LNCAP (cell line): ENCODE results near the gene ERP27.

ENCODE experiments used
- TF ChIP-seq, protein P1 (sequence below): fragments of 450-650 bp; IDR thresholded peaks from 2 replicates; pipeline ENCODE4 v1.5.1; 2017; ENCODE audit warnings: mild to moderate bottlenecking

The ERP27 gene

GRCh38 chr12:14964406-14964805 lies 26.1 kb upstream of the ERP27 start:
- TF ChIP-seq, protein P1, sequence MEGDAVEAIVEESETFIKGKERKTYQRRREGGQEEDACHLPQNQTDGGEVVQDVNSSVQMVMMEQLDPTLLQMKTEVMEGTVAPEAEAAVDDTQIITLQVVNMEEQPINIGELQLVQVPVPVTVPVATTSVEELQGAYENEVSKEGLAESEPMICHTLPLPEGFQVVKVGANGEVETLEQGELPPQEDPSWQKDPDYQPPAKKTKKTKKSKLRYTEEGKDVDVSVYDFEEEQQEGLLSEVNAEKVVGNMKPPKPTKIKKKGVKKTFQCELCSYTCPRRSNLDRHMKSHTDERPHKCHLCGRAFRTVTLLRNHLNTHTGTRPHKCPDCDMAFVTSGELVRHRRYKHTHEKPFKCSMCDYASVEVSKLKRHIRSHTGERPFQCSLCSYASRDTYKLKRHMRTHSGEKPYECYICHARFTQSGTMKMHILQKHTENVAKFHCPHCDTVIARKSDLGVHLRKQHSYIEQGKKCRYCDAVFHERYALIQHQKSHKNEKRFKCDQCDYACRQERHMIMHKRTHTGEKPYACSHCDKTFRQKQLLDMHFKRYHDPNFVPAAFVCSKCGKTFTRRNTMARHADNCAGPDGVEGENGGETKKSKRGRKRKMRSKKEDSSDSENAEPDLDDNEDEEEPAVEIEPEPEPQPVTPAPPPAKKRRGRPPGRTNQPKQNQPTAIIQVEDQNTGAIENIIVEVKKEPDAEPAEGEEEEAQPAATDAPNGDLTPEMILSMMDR, result no peak

- TF ChIP-seq, protein P1, result no peak
Measured at GRCh38 chr12:14963520-14963919, 25.2 kb upstream of the ERP27 start.

DNA sequence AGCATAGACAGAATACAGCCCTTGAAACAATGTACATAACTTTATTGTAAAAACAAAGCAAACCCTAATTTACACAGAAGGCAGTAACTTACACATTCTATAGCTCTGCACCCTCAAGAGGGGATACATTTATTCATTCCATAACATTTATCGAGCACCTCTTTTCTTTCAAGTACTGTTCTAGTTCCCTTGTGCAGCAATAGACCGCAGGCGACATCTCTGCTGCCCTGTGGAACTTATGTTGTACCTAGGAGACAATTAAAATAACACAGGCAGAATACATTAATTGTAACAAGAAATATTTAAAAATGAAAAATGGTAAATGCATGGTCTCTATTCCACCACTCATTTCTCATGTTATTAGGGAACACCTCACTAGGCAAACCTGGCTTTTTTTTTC lies 24.5 kb upstream of the ERP27 start:
- TF ChIP-seq, protein P1, result no peak

DNA sequence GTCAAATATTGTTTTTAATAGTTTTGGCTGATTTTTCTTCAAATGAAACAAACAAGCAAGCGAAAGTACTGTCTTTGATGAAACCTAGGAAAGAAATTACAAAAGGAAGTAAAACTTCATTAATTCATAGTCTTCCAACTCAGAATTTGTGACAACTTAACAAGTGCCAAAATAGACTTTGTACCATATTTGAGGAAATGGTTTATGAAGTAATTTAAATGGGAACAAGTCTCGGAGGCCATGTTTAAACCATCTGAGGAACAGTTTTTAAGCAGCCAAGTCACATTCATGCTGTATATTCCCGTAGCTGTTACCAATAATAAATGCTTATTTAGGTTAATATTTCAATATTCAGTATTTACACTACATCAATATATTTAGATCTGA lies 23.8 kb upstream of the ERP27 start:
- TF ChIP-seq, protein P1, result no peak

- TF ChIP-seq, protein P1, result no peak
Measured at GRCh38 chr12:14961466-14962152, 23.3 kb upstream of the ERP27 start, which contains the start of gene ARHGDIB. Gene ARHGDIB, minus strand, starts transcription at chr12:14961601. Its CDS starts 10,889 bp downstream, at chr12:14950712.

DNA sequence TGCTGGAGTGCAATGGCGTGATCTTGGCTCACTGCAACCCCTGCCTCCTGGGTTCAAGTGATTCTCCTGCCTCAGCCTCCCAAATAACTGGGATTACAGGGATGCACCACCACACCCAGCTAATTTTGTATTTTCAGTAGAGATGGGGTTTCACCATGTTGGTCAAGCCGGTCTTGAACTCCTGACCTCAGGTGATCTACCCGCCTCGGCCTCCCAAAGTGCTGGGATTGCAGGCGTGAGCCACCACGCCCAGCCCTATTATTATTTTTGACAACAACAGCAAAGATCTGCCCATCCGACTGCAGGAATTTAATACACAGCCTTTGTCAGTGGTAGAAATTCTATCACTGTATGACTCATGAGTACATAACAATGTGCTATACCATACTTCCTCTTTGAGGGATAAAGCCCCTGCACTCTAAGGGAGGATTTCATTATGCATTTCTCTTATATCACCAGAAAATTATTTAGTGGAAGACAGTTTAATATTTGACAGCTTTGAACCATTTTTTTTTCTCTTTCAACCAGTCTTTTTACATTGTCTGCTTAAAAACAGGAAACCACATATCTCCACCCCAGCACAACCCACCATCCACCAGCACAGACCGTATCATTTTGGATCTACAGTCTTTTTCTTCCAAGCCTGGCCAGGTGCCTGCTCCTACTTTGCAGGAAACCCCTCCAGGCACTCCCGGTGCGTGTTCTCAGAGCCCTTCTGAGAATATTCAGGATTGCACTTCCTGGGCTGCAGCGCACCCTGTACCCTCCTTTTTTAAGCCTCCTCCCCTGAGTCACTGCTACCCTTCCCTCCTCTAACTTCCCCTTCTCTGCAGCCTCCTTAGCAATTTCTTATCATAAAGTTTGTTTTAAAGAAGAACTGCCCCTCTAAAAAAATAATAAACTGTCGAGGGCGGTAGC lies 22.5 kb upstream of the ERP27 start:
- TF ChIP-seq, protein P1, result no peak

DNA sequence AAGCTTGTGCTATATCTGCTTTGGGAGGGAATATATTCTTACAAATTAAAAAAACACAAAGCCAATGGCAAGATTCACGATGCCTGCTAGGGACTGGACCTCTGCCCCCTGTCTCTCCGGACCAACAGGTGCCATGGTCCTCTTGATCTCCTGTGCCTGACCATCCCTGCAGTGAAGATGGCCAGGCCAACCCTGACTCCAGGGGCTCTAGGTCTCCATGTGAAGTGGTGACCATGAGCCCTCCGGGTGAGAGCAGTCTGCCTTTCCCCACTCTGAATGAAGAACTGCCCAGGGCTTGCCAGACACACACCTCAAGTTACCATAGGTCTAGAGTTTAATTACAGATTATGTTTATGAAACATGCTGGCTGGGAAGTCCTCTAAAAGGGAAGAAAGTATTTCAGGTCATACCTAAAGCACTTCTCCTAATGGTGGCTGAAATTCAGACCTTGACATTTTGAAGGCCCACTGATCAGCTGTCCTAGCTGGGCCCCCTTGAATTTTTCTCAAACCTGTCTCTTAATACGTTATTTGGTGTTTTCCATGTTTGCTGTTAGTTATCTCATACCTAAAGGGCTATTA lies 21.7 kb upstream of the ERP27 start:
- TF ChIP-seq, protein P1, result no peak
